Measurements from ENCODE around the gene KRTAP16-1. TPM values are rescaled to one million over a fixed set of nuclear protein-coding genes. Genes with fewer than 3 reads are reported as not detected.

KRTAP16-1 gene
- total and polyA plus RNA-seq, 2 of the 13 experiments (the other 11 are each of a cell fraction or from before 2014, with no cell fraction given): not detected

DNA sequence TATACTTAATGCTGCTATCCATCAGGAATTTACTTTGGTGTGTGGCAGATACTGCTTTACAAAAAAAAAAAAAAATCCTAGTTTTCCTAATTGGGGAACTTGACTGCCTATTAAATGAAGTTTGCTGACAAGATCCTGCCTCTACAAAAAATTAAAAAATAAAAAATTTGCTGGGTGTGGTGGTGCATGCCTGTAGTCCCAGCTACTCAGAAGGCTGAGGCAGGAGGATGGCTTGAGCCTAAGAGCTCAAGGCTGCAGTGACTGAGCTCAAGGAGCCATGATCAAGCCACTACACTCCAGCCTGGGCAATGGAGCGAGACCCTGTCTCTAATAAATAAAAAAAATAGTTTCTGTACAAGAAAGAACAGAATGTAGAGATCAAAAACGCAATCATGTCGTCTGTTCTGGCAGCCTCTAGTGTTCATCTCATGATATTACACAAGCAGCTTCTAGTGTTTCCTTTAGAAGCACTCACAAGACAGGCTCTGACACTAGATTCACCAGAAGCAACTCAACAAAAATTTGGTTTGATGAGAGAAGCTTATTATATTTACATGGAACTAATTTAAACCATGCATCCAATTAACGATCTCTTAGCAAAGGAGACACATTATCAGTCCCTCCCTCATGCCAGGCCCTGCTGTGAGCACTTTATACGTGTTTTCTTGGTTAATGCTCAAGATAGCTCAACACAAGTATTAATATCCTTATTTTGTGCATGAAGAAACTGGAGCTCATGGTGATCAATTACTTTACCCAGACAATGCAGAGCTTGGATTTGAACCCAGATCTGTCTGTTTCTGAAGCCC is 13.2 kb upstream of the KRTAP16-1 start:
- in situ Hi-C loops (cut with HindIII; ENCODE audit: extremely low pct_ligation_motif_present, low pct_unique_long_range_greater_than_20kb) (loop anchor here (5.0 kb wide), 2 partner anchors 415 to 465 kb away; no protein-coding TSS in a partner anchor), intact Hi-C loops (cut with micrococcal nuclease; ENCODE audit: unreplicated experiment) (loop anchor here (1.0 to 5.0 kb wide), 2 partner anchors 413 to 465 kb away; no protein-coding TSS in a partner anchor)
- H2AFZ ChIP-seq (ENCODE audit: low read length): no peak overlapping the region
- FAIRE-seq: peak; percentile 85
- H3K27me3 ChIP-seq (ENCODE audit: control insufficient read depth in 1 of 2, insufficient read depth in 2 of 2, low read length in 2 of 2): peaks cover 0 to 5% of the 10 kb centered on the region in 2 experiments; a peak in 1 of 5 replicates
- DNase-seq (ENCODE audit: low spot score): peak; percentile 38
- H3K27ac ChIP-seq (ENCODE audit: extremely low read length, insufficient read depth, low read length): no peak overlapping the region
- H3K79me2 ChIP-seq (ENCODE audit: insufficient read depth, low read length): no peaks in the 10 kb centered on the region
- no peaks in the 10 kb centered on the region for H4K20me1 ChIP-seq (ENCODE audit: insufficient read depth, low read length)
- no peak overlapping the region for H3K4me2 ChIP-seq (ENCODE audit: low read depth, low read length)
- peaks cover 10% of the 10 kb centered on the region; the same call in 1 of the 2 replicates for H3K9me3 ChIP-seq (ENCODE audit: low read length)
- 18% methylated on average over 5 of the region's 5 CpGs for WGBS (ENCODE audit: low lambda C conversion rate)
- ChIA-PET CTCF (ENCODE audit: low intra/inter-chr PET ratio, low total read pairs) (interaction anchor here (0.6 to 2.4 kb wide), 3 partner anchors 413 to 519 kb away, joined by 3 to 16 read pairs (median 4); no protein-coding TSS in a partner anchor), POLR2A (no interaction called here)
- ATAC-seq: peak; percentile 54; the same call in 2 of the 3 replicates
- no peaks in the 10 kb centered on the region for H3K4me1 ChIP-seq (ENCODE audit: insufficient read depth, low read length)
- no TSS peak for BruUV-seq (replicated peaks)
- H3K4me3 ChIP-seq (replicated peaks in 1 of 3; ENCODE audit: insufficient read depth in 1 of 3, low read depth in 2 of 3, low read length in 3 of 3): no peak overlapping the region
- no peak overlapping the region for H3K9ac ChIP-seq (ENCODE audit: insufficient read depth, low read depth, low read length)
- no peaks in the 10 kb centered on the region for H3K36me3 ChIP-seq (replicated peaks in 1 of 2; ENCODE audit: control insufficient read depth in 1 of 2, insufficient read depth in 2 of 2, low read length in 2 of 2)
- TF ChIP-seq AGO2 (optimal IDR thresholded peaks at IDR 0.05; ENCODE audit: low read depth, low read length): no peak
- TF ChIP-seq, protein P1, sequence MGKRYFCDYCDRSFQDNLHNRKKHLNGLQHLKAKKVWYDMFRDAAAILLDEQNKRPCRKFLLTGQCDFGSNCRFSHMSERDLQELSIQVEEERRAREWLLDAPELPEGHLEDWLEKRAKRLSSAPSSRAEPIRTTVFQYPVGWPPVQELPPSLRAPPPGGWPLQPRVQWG (CRISPR knock-in tag; IDR thresholded peaks at IDR 0.05; ENCODE audit: borderline replicate concordance, low read depth): no peak
- 0 out of 2 replicates have a peak, but pooled peaks have one; percentile 35 for TF ChIP-seq RAD21 (CRISPR knock-in tag; IDR thresholded peaks at IDR 0.05)
- TF ChIP-seq, protein P2, sequence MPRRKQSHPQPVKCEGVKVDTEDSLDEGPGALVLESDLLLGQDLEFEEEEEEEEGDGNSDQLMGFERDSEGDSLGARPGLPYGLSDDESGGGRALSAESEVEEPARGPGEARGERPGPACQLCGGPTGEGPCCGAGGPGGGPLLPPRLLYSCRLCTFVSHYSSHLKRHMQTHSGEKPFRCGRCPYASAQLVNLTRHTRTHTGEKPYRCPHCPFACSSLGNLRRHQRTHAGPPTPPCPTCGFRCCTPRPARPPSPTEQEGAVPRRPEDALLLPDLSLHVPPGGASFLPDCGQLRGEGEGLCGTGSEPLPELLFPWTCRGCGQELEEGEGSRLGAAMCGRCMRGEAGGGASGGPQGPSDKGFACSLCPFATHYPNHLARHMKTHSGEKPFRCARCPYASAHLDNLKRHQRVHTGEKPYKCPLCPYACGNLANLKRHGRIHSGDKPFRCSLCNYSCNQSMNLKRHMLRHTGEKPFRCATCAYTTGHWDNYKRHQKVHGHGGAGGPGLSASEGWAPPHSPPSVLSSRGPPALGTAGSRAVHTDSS (CRISPR knock-in tag; conservative IDR thresholded peaks at IDR 0.05): no peak
- TF ChIP-seq, protein P3, sequence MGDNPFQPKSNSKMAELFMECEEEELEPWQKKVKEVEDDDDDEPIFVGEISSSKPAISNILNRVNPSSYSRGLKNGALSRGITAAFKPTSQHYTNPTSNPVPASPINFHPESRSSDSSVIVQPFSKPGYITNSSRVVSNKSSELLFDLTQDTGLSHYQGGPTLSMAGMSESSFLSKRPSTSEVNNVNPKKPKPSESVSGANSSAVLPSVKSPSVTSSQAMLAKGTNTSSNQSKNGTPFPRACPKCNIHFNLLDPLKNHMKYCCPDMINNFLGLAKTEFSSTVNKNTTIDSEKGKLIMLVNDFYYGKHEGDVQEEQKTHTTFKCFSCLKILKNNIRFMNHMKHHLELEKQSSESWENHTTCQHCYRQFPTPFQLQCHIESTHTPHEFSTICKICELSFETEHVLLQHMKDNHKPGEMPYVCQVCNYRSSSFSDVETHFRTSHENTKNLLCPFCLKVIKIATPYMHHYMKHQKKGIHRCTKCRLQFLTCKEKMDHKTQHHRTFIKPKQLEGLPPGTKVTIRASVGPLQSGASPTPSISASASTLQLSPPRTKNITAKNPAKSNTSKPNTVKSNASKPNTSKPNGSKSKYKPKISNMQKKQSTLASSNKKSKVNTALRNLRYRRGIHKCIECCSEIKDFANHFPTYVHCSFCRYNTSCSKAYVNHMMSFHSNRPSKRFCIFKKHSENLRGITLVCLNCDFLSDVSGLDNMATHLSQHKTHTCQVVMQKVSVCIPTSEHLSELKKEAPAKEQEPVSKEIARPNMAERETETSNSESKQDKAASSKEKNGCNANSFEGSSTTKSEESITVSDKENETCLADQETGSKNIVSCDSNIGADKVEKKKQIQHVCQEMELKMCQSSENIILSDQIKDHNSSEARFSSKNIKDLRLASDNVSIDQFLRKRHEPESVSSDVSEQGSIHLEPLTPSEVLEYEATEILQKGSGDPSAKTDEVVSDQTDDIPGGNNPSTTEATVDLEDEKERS (CRISPR knock-in tag; IDR thresholded peaks at IDR 0.05): no peak
- TF ChIP-seq, protein P4, sequence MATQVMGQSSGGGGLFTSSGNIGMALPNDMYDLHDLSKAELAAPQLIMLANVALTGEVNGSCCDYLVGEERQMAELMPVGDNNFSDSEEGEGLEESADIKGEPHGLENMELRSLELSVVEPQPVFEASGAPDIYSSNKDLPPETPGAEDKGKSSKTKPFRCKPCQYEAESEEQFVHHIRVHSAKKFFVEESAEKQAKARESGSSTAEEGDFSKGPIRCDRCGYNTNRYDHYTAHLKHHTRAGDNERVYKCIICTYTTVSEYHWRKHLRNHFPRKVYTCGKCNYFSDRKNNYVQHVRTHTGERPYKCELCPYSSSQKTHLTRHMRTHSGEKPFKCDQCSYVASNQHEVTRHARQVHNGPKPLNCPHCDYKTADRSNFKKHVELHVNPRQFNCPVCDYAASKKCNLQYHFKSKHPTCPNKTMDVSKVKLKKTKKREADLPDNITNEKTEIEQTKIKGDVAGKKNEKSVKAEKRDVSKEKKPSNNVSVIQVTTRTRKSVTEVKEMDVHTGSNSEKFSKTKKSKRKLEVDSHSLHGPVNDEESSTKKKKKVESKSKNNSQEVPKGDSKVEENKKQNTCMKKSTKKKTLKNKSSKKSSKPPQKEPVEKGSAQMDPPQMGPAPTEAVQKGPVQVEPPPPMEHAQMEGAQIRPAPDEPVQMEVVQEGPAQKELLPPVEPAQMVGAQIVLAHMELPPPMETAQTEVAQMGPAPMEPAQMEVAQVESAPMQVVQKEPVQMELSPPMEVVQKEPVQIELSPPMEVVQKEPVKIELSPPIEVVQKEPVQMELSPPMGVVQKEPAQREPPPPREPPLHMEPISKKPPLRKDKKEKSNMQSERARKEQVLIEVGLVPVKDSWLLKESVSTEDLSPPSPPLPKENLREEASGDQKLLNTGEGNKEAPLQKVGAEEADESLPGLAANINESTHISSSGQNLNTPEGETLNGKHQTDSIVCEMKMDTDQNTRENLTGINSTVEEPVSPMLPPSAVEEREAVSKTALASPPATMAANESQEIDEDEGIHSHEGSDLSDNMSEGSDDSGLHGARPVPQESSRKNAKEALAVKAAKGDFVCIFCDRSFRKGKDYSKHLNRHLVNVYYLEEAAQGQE (IDR thresholded peaks at IDR 0.05; ENCODE audit: borderline replicate concordance in 1 of 2, low read depth in 1 of 2, low read length in 2 of 2): no peak
- TF ChIP-seq FOXJ3 (CRISPR knock-in tag; IDR thresholded peaks at IDR 0.05; ENCODE audit: borderline replicate concordance): no peak
- TF ChIP-seq, protein P5, sequence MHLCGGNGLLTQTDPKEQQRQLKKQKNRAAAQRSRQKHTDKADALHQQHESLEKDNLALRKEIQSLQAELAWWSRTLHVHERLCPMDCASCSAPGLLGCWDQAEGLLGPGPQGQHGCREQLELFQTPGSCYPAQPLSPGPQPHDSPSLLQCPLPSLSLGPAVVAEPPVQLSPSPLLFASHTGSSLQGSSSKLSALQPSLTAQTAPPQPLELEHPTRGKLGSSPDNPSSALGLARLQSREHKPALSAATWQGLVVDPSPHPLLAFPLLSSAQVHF (CRISPR knock-in tag; IDR thresholded peaks at IDR 0.05): no peak
- TF ChIP-seq ZNF121 (CRISPR knock-in tag; IDR thresholded peaks at IDR 0.05): no peak
- no peak for TF ChIP-seq NFE2 (CRISPR knock-in tag; IDR thresholded peaks at IDR 0.05)

Data from HepG2 (cell line).